ENCODE results near the gene CHAF1B.
"Not testable (repeated sequence)": the region's sequence is repeated elsewhere in the genome, so short reads cannot be mapped to it uniquely, and the experiment has no call there.

The CHAF1B gene

GRCh38 chr21:36385233-36386030, at the start of gene CHAF1B:
CHAF1B (plus strand) TSS chr21:36385392; CDS start chr21:36386137, 745 bp downstream.
- DNase-seq: peak; percentile 90

GRCh38 chr21:36337099-36337509, 48.1 kb upstream of the CHAF1B start:
- no peak for DNase-seq

- DNase-seq: no peak
These were observed 46.2 kb upstream of the CHAF1B start for GRCh38 chr21:36338975-36339374.

- not testable (repeated sequence) for DNase-seq
These were observed 42.6 kb upstream of the CHAF1B start for GRCh38 chr21:36342581-36342980.

- DNase-seq: no peak
These were observed 40.3 kb upstream of the CHAF1B start for GRCh38 chr21:36344931-36345330.

GRCh38 chr21:36347278-36347961, 37.8 kb upstream of the CHAF1B start:
- DNase-seq: no peak

GRCh38 chr21:36347962-36348328, 37.2 kb upstream of the CHAF1B start:
- DNase-seq: no peak

- no peak for DNase-seq
These were observed 35.9 kb upstream of the CHAF1B start for GRCh38 chr21:36349315-36349714.

GRCh38 chr21:36350282-36350910, 34.8 kb upstream of the CHAF1B start:
- DNase-seq: no peak

- DNase-seq: no peak
These were observed 30.1 kb upstream of the CHAF1B start for GRCh38 chr21:36354918-36355680.

GRCh38 chr21:36355868-36356267, 29.3 kb upstream of the CHAF1B start:
- no peak for DNase-seq

GRCh38 chr21:36359185-36359584, 26.0 kb upstream of the CHAF1B start:
- no peak for DNase-seq

GRCh38 chr21:36369064-36369685, 16.0 kb upstream of the CHAF1B start:
- no peak for DNase-seq

GRCh38 chr21:36375994-36376393, 9.2 kb upstream of the CHAF1B start:
- DNase-seq: no peak

- no peak for DNase-seq
These were observed 7.8 kb upstream of the CHAF1B start for GRCh38 chr21:36377391-36377842.

- DNase-seq: no peak
These were observed 5.9 kb upstream of the CHAF1B start for GRCh38 chr21:36379251-36379650.

GRCh38 chr21:36381841-36382589, 3.2 kb upstream of the CHAF1B start:
- DNase-seq: no peak

- not testable (repeated sequence) for DNase-seq
These were observed 2.5 kb upstream of the CHAF1B start for GRCh38 chr21:36382722-36383121.

- no peak for DNase-seq
These were observed 333 bp upstream of the CHAF1B start for GRCh38 chr21:36384885-36385232.

GRCh38 chr21:36386031-36386642, 945 bp downstream of the CHAF1B start:
- no peak for DNase-seq

GRCh38 chr21:36388096-36388495, 2.9 kb downstream of the CHAF1B start:
- no peak for DNase-seq
